Neural cell (in vitro differentiated cells): ENCODE results near the gene CNTLN. TPM values are rescaled to one million over a fixed set of nuclear protein-coding genes. Genes with fewer than 3 reads are reported as not detected.

Experiments used
- H2AFZ ChIP-seq: fragments of 200-600, 300-800 bp; sonication (generic), shearing (Covaris generic); 2 replicates; pipeline ENCODE4 v1.6.0; 2014; ENCODE audit warnings: low read depth, mild to moderate bottlenecking, antibody characterized with exemption, low read length, moderate library complexity
- H3F3A ChIP-seq: fragments of 200-600 bp; shearing (Covaris generic); 2 replicates; pipeline ENCODE4 v1.6.1; 2016; ENCODE audit warnings: mild to moderate bottlenecking, moderate library complexity, mixed read lengths, antibody characterized with exemption, low read length; ENCODE audit not compliant: insufficient read depth, poor library complexity, severe bottlenecking
- H3K27ac ChIP-seq: fragments of 200-600, 300-800 bp; sonication (generic), shearing (Covaris generic); 2 replicates; pipeline ENCODE4 v1.5.1; 2014; ENCODE audit warnings: mild to moderate bottlenecking, low read length, moderate library complexity
- H3K27me3 ChIP-seq: fragments of 300-800, 200-600 bp; sonication (generic), shearing (Covaris generic); 2 replicates; pipeline ENCODE4 v1.6.0; 2014; ENCODE audit warnings: mild to moderate bottlenecking, low read depth, low read length, moderate library complexity; ENCODE audit not compliant: insufficient read depth
- H3K36me3 ChIP-seq: fragments of 300-800, 200-600 bp; sonication (generic), shearing (Covaris generic); 2 replicates; pipeline ENCODE4 v1.5.1; 2014; ENCODE audit warnings: mild to moderate bottlenecking, antibody characterized with exemption, low read length, moderate library complexity; ENCODE audit not compliant: insufficient read depth
- H3K4me2 ChIP-seq: fragments of 300-800, 200-600 bp; sonication (generic), shearing (Covaris generic); 2 replicates; pipeline ENCODE4 v1.6.0; 2014; ENCODE audit warnings: mild to moderate bottlenecking, low read length
- H3K4me3 ChIP-seq: fragments of 300-800, 200-600 bp; sonication (generic), shearing (Covaris generic); 2 replicates; pipeline ENCODE4 v1.5.1; 2014; ENCODE audit warnings: mild to moderate bottlenecking, low read length, moderate library complexity
- H3K79me2 ChIP-seq: fragments of 200-600 bp; shearing (Covaris generic); replicated peaks from 2 replicates; pipeline ENCODE4 v1.6.0; 2014; ENCODE audit warnings: mild to moderate bottlenecking, low read length, moderate library complexity; ENCODE audit not compliant: insufficient read depth
- H3K9ac ChIP-seq: fragments of 300-800, 200-600 bp; sonication (generic), shearing (Covaris generic); 2 replicates; pipeline ENCODE4 v1.6.1; 2016; ENCODE audit warnings: mild to moderate bottlenecking, low read length, mixed read lengths
- H3K9me2 ChIP-seq: fragments of 200-600 bp; shearing (Covaris generic); 2 replicates; pipeline ENCODE4 v1.6.1; 2016; ENCODE audit warnings: mild to moderate bottlenecking, low read length, mixed read lengths; ENCODE audit not compliant: insufficient read depth
- H3K9me3 ChIP-seq: fragments of 200-600, 300-800 bp; sonication (generic), shearing (Covaris generic); 2 replicates; pipeline ENCODE4 v1.6.1; 2016; ENCODE audit warnings: mild to moderate bottlenecking, mixed run types, low read length, moderate library complexity, mixed read lengths
- H4K20me1 ChIP-seq: fragments of 200-600 bp; shearing (Covaris generic); 2 replicates; pipeline ENCODE4 v1.6.1; 2016; ENCODE audit warnings: mild to moderate bottlenecking, mixed run types; ENCODE audit not compliant: insufficient read depth
- CTCF ChIP-seq: fragments of 450-650 bp; IDR thresholded peaks from 2 replicates; pipeline ENCODE4 v1.5.1; 2014; ENCODE audit warnings: antibody characterized with exemption, mild to moderate bottlenecking, moderate library complexity; ENCODE audit not compliant: poor library complexity, severe bottlenecking
- EP300 ChIP-seq: fragments of 450-650 bp; conservative IDR thresholded peaks from 2 replicates; pipeline ENCODE4 v1.6.1; 2014; ENCODE audit warnings: antibody characterized with exemption, mild to moderate bottlenecking, moderate library complexity; ENCODE audit not compliant: poor library complexity, severe bottlenecking
- EZH2 ChIP-seq: fragments of 200-600, 300-800 bp; shearing (Covaris generic), sonication (generic); IDR thresholded peaks from 2 replicates; pipeline ENCODE4 v1.6.1; 2014; ENCODE audit warnings: antibody characterized with exemption, low read length, borderline replicate concordance, mild to moderate bottlenecking; ENCODE audit not compliant: insufficient read depth, poor library complexity, severe bottlenecking
- MXI1 ChIP-seq: fragments of 450-650 bp; conservative IDR thresholded peaks from 2 replicates; pipeline ENCODE4 v1.6.1; 2014; ENCODE audit warnings: antibody characterized with exemption, mild to moderate bottlenecking; ENCODE audit not compliant: poor library complexity, severe bottlenecking
- POLR2AphosphoS5 ChIP-seq: IDR thresholded peaks from 2 replicates; pipeline ENCODE4 v1.6.1; 2012
- RAD21 ChIP-seq: fragments of 450-650 bp; conservative IDR thresholded peaks from 2 replicates; pipeline ENCODE4 v1.6.1; 2014; ENCODE audit warnings: antibody characterized with exemption, mild to moderate bottlenecking, moderate library complexity
- REST ChIP-seq: IDR thresholded peaks from 2 replicates; pipeline ENCODE4 v1.6.1; 2012; ENCODE audit warnings: borderline replicate concordance
- SMC3 ChIP-seq: fragments of 450-650 bp; conservative IDR thresholded peaks from 2 replicates; pipeline ENCODE4 v1.6.1; 2014; ENCODE audit warnings: antibody characterized with exemption, mild to moderate bottlenecking, moderate library complexity; ENCODE audit not compliant: poor library complexity
- TAF1 ChIP-seq: IDR thresholded peaks from 2 replicates; pipeline ENCODE4 v1.6.1; 2012; ENCODE audit warnings: low read depth
- polyA plus RNA-seq: library from polyadenylated mRNA; depleted of rRNA; stranded (reverse); fragments of >200 nt; gene quantifications from 2 replicates; pipeline ENCODE4 v1.2.3, GENCODE V29; 2014

The CNTLN gene
- polyA plus RNA-seq, 1 donor from 2014 or later = 5.0 TPM

- H2AFZ ChIP-seq = no peak overlapping the region
- no peak overlapping the region for H3K9ac ChIP-seq
- H3K79me2 ChIP-seq = no peaks in the 10 kb centered on the region
- H3K9me2 ChIP-seq = no peaks in the 10 kb centered on the region
- no peak overlapping the region for H3K27ac ChIP-seq
- no peaks in the 10 kb centered on the region for H3F3A ChIP-seq
- H4K20me1 ChIP-seq = no peaks in the 10 kb centered on the region
- H3K36me3 ChIP-seq = no peaks in the 10 kb centered on the region
- TF ChIP-seq MXI1 (no peak), TAF1 (no peak), REST (no peak), CTCF (no peak), EP300 (no peak), EZH2 (no peak), POLR2AphosphoS5 (no peak), RAD21 (no peak), SMC3 (no peak)
- H3K4me2 ChIP-seq = no peak overlapping the region
- H3K9me3 ChIP-seq = no peaks in the 10 kb centered on the region
- H3K4me3 ChIP-seq = no peak overlapping the region
- H3K27me3 ChIP-seq = no peaks in the 10 kb centered on the region
Observed at GRCh38 chr9:17476401-17476800, 341.6 kb downstream of the CNTLN start.

DNA sequence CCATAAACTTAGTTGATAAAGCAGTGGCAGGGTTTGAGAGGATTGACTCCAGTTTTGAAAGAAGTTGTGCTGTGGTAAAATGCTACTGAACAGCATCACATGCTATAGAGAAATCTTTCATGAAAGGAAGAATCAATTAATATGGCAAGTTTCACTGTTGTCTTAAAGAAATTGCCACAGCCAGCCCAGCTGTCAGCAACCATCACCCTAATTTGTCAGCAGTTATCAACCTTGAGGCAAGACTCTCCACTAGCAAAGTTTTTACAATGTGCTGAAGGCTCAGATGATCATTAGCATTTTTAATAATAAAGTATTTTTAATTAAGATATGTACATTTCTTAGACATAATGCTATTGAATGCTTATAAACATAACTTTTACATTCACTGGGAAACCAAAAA, 343.0 kb downstream of the CNTLN start:
- Histone ChIP-seq H3K27ac (no peak overlapping the region), H3K27me3 (no peaks in the 10 kb centered on the region), H3K9me2 (no peaks in the 10 kb centered on the region), H3K9ac (no peak overlapping the region), H3F3A (no peaks in the 10 kb centered on the region), H3K4me2 (no peak overlapping the region), H2AFZ (no peak overlapping the region), H3K36me3 (no peaks in the 10 kb centered on the region), H3K4me3 (no peak overlapping the region), H3K79me2 (no peaks in the 10 kb centered on the region), H4K20me1 (no peaks in the 10 kb centered on the region), H3K9me3 (no peaks in the 10 kb centered on the region)
- TF ChIP-seq POLR2AphosphoS5 (no peak), RAD21 (no peak), CTCF (no peak), REST (no peak), EP300 (no peak), SMC3 (no peak), MXI1 (no peak), TAF1 (no peak)
